Measurements from ENCODE around the gene PFDN4. TPM values are rescaled to one million over a fixed set of nuclear protein-coding genes. Genes with fewer than 3 reads are reported as not detected.

The PFDN4 gene
- total RNA-seq, 1 donor from 2014 or later = 66.3 TPM

GRCh38 chr20:54173653-54174456 lies 34.0 kb upstream of the PFDN4 start, which contains the start of gene CYP24A1:
CYP24A1 (minus strand) TSS chr20:54173986; CDS start chr20:54173579, 407 bp downstream.
- no peak for DNase-seq (ENCODE audit: low read depth)

- no peak for DNase-seq (ENCODE audit: low read depth)
These were observed 33.3 kb upstream of the PFDN4 start for GRCh38 chr20:54174457-54175175.

- peak; percentile 14 for DNase-seq (ENCODE audit: low read depth)
These were observed 31.3 kb upstream of the PFDN4 start for GRCh38 chr20:54176610-54177009.

GRCh38 chr20:54177378-54177777 lies 30.5 kb upstream of the PFDN4 start:
- no peak for DNase-seq (ENCODE audit: low read depth)

GRCh38 chr20:54178256-54178655 lies 29.6 kb upstream of the PFDN4 start:
- no peak for DNase-seq (ENCODE audit: low read depth)

- no peak for DNase-seq (ENCODE audit: low read depth)
These were observed 27.9 kb upstream of the PFDN4 start for GRCh38 chr20:54179946-54180345.

GRCh38 chr20:54180931-54181330 lies 27.0 kb upstream of the PFDN4 start:
- DNase-seq (ENCODE audit: low read depth) = no peak

GRCh38 chr20:54184071-54184470 lies 23.8 kb upstream of the PFDN4 start:
- DNase-seq (ENCODE audit: low read depth) = no peak

GRCh38 chr20:54184904-54185626 lies 22.8 kb upstream of the PFDN4 start:
- DNase-seq (ENCODE audit: low read depth) = no peak

GRCh38 chr20:54188132-54188849 lies 19.6 kb upstream of the PFDN4 start:
- DNase-seq (ENCODE audit: low read depth) = no peak

GRCh38 chr20:54189630-54190029 lies 18.3 kb upstream of the PFDN4 start:
- no peak for DNase-seq (ENCODE audit: low read depth)

- no peak for DNase-seq (ENCODE audit: low read depth)
These were observed 17.7 kb upstream of the PFDN4 start for GRCh38 chr20:54190217-54190616.

- DNase-seq (ENCODE audit: low read depth) = no peak
These were observed 14.1 kb upstream of the PFDN4 start for GRCh38 chr20:54193817-54194216.

- peak; percentile 51 for DNase-seq (ENCODE audit: low read depth)
These were observed 13.0 kb upstream of the PFDN4 start for GRCh38 chr20:54194724-54195438.

GRCh38 chr20:54195483-54196472 lies 12.1 kb upstream of the PFDN4 start:
- DNase-seq (ENCODE audit: low read depth) = no peak

- peak; percentile 56 for DNase-seq (ENCODE audit: low read depth)
These were observed 10.0 kb upstream of the PFDN4 start for GRCh38 chr20:54197621-54198604.

GRCh38 chr20:54199283-54199682 lies 8.6 kb upstream of the PFDN4 start:
- no peak for DNase-seq (ENCODE audit: low read depth)

- DNase-seq (ENCODE audit: low read depth) = peak; percentile 82
These were observed 8.1 kb upstream of the PFDN4 start for GRCh38 chr20:54199721-54200176.
